GM04504 (cell line): ENCODE results near the gene LTBP2.

Experiments used
- DNase-seq: peaks from one replicate; pipeline ENCODE4 v3.0.0-alpha.2; 2012; ENCODE audit warnings: low read depth

The LTBP2 gene

DNA sequence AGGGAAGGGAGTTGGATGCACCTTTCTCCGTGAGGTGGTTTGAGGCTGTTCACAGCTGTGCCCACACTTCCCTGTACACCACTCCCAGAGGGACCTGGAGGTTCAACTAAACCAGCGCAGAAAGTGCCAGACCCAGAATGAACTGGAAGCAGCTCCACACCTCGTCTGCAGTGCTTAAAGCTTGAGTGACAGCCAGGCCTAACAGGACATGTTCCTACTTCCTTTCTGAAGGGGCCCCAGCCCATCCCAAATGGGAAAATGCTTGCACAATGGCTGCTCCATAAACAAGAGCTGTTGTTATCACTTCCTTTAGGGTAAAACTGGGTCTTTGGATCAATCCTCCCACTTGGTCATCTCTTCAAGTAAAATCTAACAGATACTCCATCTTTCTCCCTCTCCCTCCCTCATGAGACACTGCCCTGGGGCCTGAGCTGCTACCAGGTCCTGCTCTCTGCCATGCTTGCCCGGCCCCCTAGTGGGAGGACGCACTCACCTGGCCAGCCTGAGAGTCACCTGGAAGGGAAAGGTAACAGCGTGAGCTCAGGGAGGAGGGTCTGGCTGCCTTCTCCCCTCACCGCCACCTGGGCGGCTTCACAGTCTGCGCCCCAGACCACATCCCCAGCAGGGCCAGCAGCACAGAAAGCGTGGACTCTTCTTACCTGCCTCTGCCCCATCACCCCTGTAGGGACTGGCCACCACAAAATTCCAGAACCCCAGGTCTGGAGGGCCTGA lies 85.0 kb downstream of the LTBP2 start:
- DNase-seq, result no peak

- DNase-seq, result no peak
These were observed 86.6 kb downstream of the LTBP2 start for GRCh38 chr14:74525361-74525851.

DNA sequence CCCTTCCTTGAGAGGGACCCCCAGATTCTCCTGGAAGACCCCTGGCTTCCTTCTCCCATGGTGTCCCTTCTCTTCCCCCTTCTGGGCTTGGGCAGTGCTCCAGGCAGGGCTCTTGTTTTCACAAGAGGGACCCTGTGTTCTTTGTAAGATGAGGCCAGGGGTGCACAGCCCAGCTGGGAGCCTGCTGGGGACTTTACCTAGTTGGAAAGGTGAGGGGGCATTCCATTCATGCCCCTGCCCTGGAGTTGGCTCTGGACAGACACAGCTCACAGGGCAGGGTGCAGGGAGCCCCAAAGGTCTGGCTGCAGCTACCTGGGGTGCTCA lies 87.3 kb downstream of the LTBP2 start:
- DNase-seq, result no peak

DNA sequence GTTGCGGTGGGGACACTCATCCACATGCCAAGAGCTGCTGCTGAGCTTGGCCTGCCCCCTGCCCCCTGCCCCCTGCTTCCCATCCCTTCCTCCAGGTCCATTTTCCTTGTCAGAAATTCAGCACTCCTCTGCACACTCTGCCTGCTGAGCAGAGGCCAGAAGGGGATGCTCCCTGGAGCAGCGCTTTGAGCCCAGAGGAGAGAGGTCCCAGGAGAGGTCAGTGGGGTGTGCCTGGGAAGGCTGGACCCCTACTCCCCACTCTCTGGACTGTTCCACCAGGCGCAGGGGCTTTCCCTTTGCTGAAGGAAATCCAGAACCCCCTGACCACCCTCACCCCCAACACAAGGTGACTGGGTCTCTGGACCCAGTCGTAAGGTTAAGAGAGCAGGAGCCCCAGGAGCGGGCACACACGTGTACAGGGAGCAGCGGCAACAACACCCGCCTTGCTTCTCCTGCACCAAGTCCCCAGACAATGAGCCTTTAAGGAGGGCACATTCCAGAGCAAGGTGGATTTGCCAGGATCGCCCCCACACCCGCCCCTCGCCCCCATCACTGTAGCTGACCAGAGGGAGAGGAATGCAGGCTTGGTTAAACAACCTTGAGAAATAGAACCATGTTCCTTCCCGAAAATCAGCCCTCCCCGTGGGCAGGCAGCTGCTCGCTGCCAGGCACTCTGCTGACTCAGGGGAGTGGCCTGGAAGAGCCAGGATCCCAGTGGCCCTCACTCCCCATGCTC lies 87.8 kb downstream of the LTBP2 start:
- no peak for DNase-seq

- DNase-seq, result no peak
These were observed 89.3 kb downstream of the LTBP2 start for GRCh38 chr14:74522740-74523139.

DNA sequence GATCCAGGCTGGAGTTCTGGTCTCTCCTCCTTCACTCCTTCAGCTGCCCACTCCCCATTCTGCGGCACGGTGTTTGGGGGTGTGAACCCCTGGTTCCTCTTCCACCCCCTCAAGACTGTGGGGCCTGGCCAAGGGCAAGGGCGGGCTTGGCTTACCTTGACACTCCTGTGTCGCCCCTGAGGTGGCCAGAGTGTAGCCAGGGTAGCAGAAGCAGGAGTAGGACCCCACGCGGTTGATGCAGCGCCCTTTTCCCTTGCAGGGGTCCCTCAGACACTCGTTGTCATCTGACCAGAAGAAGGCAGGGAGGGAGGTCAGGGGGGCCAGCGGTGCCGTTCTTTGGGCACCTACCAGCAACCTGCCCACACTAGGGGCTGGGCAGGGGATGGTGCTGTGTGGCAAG lies 90.3 kb downstream of the LTBP2 start:
- DNase-seq, result no peak

DNA sequence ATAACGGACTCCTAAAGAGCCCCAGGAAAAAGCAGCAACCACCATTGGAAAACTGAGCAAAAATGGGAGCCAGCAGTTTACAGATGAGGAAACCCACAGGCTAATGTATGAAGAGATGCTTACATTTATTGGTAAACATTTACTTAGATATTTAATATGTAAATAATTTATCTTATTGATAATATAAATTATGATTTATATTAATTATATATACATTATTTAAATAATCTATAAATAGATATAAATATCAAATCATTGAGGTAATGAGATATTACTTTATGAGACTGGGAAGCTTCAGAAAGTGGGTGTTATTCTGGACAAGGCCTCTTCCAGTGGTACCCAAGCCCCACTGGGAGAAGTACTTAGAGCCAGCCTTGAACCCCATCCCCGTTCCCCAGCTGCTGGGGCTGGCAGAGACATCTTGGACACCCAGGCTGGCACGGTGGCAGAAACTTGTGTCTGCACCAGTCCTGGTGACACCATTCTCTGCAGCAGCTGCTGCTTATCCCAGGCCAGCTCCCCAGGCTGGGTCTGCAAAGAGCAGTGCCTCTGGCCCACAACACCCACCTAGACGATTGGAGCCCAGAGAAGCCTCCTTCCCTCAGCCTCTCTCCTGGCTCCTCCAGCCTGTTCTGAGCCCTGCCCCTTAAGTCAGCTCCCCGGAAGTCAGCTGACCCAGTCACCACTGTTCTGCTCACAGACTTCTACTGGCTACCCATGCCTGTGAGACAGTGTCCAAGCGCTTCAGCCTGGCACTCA lies 92.5 kb downstream of the LTBP2 start:
- no peak for DNase-seq

DNA sequence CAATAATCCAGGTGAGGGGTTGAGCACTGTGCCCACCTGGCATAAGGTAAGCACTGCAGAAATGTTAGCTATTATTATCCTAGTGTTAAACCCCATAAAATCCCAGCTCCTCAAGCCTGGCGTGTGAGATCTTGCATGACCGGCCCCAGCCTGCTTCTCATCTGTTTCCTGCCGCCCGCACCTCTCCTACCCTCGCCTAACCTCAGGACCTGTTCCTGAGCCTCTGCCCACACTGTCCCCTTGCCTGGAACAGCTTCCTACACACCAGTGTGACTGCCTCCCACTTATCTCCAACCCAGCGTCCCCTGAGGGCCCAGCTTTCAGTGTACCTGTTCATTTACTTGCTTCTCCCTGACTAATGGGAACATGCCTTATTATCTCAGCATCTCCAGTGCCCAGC lies 93.8 kb downstream of the LTBP2 start:
- no peak for DNase-seq

DNA sequence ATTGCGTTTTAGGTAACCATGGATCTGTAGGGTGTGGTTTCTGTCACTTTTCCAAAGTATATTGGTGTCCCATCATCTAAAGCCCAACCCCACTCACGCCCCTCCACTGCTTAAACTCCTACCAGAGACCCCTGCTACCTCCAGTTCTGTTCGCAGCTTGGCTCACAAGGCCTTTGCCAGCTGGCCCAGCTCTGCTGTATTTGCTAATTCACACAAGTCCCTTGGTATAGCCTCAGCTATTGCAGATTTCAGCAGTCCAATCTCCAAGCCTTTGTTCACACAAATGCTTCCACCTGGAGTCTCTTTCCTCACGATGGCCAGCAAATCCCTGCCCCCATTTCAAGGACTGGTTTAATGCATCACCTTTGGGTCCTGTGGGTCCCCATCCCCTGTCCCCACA lies 94.3 kb downstream of the LTBP2 start:
- DNase-seq, result no peak

- DNase-seq, result no peak
These were observed 95.4 kb downstream of the LTBP2 start for GRCh38 chr14:74516451-74517160.

DNA sequence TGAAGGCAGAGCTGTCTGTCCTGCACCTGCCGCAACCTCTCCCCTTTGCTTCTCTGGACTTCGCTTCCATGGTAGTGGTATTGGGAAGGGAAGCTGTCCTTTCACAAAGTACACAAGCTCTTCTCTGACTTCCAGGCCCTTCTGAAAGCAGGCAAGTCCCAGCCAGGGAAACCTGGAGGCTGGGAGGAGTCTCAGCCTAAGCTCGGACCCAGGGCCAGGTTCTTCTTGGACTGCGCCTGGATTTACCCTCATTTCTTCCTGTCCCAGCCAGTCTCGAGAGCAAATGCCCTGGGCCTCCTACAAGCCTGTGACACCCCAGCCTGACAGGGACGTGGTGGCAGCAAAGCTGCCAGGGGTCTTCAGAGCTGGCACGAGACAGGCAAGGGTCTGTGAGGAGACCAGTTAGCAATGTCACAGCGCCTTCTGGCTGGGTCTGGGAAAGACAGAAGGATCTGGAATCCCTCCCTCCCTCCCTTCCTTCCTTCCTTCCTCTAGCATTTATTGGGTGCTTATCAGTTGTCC lies 96.1 kb downstream of the LTBP2 start:
- DNase-seq, result no peak

DNA sequence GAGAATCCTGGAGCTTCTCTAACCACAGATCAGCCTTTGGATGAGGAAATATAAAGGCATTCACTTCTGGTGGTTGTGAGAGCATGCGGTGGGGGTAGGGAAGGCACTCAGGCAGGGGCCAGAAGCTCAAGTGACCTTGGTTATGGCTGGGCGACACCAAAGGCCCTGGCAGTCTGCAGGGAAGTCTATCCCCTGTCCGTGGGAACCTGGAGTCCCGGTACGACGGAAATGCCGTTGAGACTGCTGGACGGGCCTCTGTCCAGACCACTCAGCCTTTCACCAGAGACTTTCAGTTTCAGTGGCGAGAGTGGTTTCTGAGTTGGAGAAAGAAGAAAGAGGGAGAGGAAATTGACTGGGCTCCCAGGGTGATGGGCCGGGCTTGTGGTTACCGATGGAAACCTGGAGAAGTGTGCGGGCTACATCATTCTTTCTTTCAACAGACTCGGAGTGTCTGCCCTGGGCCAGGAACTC lies 97.5 kb downstream of the LTBP2 start:
- DNase-seq, result peak; percentile 59

- DNase-seq, result no peak
These were observed 99.8 kb downstream of the LTBP2 start for GRCh38 chr14:74511966-74512830.

- peak; percentile 58 for DNase-seq
These were observed 101.1 kb downstream of the LTBP2 start for GRCh38 chr14:74510959-74511409.

GRCh38 chr14:74510223-74510931 lies 101.7 kb downstream of the LTBP2 start:
- no peak for DNase-seq

- DNase-seq, result no peak
These were observed 102.3 kb downstream of the LTBP2 start for GRCh38 chr14:74509587-74510222.

GRCh38 chr14:74508844-74509428 lies 103.1 kb downstream of the LTBP2 start:
- DNase-seq, result no peak

DNA sequence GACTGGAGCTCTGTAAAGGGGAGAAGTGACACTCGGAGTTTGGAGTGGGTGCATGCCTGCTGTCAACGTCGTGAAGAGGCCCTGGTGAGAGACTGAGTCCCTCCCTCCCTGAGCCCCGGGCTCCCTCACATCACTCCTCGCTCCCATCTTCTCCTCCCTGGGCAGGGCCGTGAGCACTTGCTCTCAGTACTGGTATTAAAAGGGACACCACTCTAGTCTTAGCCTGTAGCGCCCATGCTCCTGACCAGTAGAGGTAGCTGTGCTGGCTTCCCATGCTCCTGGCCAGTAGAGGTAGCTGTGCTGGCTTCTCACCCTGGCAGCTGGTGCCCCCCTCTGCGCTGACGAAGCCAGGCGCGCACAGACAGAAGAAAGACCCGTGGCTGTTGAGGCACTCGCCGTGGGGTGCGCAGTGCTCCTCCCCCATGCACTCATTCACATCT lies 103.7 kb downstream of the LTBP2 start:
- DNase-seq, result no peak

GRCh38 chr14:74507840-74508239 lies 104.2 kb downstream of the LTBP2 start:
- DNase-seq, result no peak
